NB4 (cell line): ENCODE data around the gene WDR37.

ENCODE experiments used
- MYC ChIP-seq: IDR thresholded peaks from 2 replicates; pipeline ENCODE4 v1.6.1; 2011; ENCODE audit warnings: low read depth, low read length
- POLR2A ChIP-seq: IDR thresholded peaks from 2 replicates; pipeline ENCODE4 v1.6.1; 2011; ENCODE audit warnings: mild to moderate bottlenecking; ENCODE audit not compliant: insufficient read length; ENCODE audit errors: extremely low read depth
- TF ChIP-seq, protein P1 (sequence below): IDR thresholded peaks from one replicate; pipeline ENCODE4 v1.5.1; 2012; ENCODE audit warnings: low read depth, low read length

DNA sequence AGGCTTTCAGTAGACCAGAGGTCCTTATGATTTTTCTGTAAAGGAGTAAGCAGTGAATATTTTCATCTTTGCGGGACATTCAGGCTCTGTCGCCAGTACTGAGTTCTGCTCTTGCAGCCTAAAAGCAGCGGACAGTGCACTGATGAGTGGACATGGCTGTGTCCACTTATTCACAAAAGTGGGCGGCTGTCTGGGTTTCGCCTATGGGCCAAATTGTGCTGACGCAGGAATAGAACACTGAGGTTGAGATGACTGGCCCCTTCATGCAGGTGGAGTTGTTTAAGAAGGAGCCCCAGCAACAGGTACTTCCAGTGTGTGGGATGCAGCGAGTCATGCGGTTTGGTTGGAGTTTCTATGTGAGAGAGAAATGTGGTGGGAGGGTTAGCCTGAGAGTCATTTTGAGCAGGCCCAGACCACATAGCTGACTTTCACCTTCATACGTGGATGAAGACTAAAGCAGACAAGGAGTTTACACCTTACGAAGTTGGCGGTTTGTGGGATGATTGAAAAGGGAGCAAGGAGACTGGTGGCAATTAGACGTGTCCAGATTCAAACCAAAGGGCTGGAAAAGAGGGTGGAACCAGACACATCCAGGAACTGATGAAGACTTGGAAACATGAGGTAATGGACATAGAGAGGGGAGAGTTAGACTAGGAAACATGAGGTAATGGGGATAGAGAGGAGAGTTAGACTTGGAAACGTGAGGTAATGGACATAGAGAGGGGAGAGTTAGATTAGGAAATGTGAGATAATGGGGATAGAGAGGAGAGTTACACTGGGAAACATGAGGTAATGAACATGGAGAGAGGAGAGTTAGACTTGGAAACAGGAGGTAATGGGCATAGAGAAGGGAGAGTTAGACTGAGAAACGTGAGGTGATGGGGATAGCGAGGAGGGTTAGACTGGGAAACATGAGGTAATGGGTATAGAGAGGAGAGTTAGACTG, 38.2 kb downstream of the WDR37 start:
- TF ChIP-seq MYC (no peak), POLR2A (no peak)
- TF ChIP-seq, protein P1, sequence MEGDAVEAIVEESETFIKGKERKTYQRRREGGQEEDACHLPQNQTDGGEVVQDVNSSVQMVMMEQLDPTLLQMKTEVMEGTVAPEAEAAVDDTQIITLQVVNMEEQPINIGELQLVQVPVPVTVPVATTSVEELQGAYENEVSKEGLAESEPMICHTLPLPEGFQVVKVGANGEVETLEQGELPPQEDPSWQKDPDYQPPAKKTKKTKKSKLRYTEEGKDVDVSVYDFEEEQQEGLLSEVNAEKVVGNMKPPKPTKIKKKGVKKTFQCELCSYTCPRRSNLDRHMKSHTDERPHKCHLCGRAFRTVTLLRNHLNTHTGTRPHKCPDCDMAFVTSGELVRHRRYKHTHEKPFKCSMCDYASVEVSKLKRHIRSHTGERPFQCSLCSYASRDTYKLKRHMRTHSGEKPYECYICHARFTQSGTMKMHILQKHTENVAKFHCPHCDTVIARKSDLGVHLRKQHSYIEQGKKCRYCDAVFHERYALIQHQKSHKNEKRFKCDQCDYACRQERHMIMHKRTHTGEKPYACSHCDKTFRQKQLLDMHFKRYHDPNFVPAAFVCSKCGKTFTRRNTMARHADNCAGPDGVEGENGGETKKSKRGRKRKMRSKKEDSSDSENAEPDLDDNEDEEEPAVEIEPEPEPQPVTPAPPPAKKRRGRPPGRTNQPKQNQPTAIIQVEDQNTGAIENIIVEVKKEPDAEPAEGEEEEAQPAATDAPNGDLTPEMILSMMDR: no peak
